Astrocyte of the cerebellum (primary cell): ENCODE results near the gene XPO4.
A peak's percentile ranks its signal among the peaks of the same experiment; 100 is the strongest.
"Not testable (repeated sequence)": the region's sequence is repeated elsewhere in the genome, so short reads cannot be mapped to it uniquely, and the experiment has no call there.

Source experiments
- DNase-seq: peaks from one replicate; pipeline ENCODE4 v3.0.0-alpha.2; 2011; ENCODE audit warnings: low read depth
- H3K4me3 ChIP-seq: 2 replicates; pipeline ENCODE4 v1.5.1; 2011; ENCODE audit warnings: mild to moderate bottlenecking, low read depth, low read length, moderate library complexity
- in situ Hi-C: cut with HindIII; loops from 2 replicates; pipeline ENCODE4 v1.10.0; 2017; ENCODE audit warnings: low sequenced_read_pairs
- TF ChIP-seq, protein P1 (sequence below): IDR thresholded peaks from 2 replicates; pipeline ENCODE4 v1.5.1; 2012; ENCODE audit warnings: low read length, low read depth, moderate library complexity, mild to moderate bottlenecking; ENCODE audit errors: missing control alignments

The XPO4 gene

DNA sequence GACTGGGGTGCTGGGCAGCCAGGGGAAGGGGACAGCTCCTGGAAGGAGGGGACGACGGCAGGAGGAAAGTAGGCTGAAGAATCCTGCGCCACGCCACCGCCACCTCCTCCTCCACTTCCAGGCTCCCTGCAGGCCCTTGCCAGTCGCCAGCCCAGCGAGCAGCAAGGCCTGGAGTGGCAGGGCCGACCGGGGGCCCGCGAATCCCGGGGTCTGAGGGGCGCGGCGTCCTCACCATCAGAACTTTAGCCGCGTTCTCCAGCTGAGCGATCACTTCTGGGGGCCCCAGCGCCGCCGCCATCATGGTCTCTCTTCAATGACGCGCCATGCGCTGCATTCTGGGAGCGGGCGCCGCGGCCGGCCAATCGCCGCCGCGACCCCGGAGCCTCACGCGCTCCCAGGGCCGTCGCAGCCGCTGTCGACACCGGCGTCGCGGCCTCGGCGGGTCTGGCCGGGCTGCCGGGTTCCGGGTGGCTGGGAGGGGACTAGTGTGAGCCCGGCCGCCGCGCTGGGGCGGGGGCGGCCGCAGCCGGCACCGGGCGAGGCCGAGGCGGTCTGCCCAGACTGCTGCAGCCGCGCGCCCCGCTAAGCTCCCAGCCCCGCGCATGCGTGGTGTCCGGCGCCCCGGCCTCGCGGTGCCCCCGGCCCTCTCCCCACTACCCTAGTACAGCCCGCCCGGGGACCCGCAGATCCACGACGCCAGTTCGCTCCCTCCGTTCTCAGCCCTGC, at the start of gene XPO4:
Gene XPO4, minus strand, starts transcription at position 309 of the 726 bp plus-strand sequence. Its CDS starts 8 bp downstream, at position 301.
- in situ Hi-C loops: no loop called here
- H3K4me3 ChIP-seq: peak within 1 kb of the TSS; percentile 99
- TF ChIP-seq, protein P1, sequence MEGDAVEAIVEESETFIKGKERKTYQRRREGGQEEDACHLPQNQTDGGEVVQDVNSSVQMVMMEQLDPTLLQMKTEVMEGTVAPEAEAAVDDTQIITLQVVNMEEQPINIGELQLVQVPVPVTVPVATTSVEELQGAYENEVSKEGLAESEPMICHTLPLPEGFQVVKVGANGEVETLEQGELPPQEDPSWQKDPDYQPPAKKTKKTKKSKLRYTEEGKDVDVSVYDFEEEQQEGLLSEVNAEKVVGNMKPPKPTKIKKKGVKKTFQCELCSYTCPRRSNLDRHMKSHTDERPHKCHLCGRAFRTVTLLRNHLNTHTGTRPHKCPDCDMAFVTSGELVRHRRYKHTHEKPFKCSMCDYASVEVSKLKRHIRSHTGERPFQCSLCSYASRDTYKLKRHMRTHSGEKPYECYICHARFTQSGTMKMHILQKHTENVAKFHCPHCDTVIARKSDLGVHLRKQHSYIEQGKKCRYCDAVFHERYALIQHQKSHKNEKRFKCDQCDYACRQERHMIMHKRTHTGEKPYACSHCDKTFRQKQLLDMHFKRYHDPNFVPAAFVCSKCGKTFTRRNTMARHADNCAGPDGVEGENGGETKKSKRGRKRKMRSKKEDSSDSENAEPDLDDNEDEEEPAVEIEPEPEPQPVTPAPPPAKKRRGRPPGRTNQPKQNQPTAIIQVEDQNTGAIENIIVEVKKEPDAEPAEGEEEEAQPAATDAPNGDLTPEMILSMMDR: no peak
- DNase-seq: peak; percentile 23

DNA sequence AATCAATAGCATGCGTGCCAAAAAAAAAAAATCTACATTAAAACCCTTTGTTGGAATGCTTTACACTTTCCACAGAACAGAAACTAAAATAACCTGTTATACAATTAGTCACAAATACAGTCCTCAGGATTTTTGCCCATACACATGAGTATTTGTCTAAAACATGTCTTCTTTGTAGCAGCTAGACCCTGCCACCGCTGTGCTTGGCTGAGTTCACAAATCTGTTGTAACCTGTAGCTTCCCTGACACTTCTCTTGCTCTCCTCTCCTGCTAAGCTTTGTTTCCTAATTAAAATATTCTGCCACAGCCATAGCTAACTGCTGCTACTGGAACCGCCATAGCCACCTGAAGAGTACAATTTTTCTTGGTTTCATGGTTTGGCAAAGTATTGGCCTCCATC, 45.5 kb upstream of the XPO4 start:
- in situ Hi-C loops, DNase-seq, H3K4me3 ChIP-seq: not testable (repeated sequence)

DNA sequence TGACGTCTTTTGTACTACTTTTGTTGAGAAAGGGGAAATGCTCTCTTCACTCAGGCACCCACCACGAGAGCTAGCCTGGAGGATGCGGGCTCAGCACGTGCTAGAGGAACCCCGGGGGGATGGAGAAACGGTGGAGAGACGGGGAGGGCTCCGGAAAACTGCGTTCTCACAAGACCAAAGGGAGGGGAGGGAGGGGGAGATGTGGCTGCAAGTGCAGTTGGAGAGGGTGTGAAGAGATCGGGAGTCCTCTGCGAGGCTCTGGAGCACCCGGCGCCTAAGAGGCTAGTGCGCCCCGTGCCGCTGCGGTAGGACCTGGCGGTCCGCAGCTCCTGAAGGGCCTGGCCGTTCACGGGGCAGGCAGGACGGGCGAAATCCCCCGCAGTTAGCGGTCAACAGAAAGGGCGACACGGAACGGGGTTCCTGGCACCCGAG, 43.4 kb upstream of the XPO4 start:
- in situ Hi-C loops: no loop called here
- DNase-seq: no peak
- peak overlapping the region; percentile 22 for H3K4me3 ChIP-seq
- TF ChIP-seq, protein P1: no peak

DNA sequence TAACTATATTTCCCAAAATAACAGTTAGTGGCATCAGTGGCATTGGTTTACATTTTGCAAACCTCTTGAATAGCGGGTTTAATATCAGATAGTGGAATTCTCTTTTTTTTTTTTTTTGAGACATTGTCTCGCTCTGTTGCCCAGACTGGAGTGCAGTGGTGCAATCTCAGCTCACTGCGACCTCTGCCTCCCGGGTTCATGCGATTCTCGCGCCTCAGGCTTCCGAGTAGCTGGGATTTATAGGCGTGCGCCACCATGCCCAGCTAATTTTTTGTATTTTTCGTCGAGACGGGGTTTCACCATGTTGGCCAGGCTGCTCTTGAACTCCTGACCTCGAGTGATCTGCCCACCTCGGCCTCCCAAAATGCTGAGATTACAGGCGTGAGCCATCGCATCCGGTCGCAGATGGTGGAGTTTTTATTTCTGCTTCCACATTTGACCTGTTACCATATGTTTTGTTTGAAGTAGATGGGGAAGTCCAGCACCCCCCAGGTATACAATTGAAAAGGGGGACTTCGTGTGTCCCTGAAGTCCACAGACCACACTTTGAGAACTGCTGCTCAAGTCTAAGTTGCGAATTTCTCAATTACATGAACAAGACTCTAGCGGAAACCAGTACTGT, 40.5 kb upstream of the XPO4 start:
- DNase-seq: no peak
- in situ Hi-C loops: no loop called here
- no peak overlapping the region for H3K4me3 ChIP-seq
- TF ChIP-seq, protein P1: no peak

DNA sequence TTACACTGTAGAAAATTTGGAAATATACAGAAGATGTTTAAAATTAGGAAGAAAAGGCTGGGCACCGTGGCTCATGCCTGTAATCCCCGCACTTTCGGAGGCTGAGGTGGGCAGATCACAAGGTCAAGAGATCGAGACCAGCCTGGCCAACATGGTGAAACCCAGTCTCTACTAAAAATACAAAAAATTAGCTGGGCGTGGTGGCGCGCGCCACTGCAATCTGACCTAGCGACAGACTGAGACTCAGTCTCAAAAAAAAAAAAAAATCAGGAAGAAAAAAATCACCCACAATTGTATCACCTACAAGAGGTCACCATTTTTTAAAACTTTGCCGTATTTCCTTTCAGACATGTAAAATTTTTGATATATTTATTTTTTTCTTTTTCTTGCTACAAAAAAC, 38.0 kb upstream of the XPO4 start:
- DNase-seq, H3K4me3 ChIP-seq, in situ Hi-C loops: not testable (repeated sequence)

DNA sequence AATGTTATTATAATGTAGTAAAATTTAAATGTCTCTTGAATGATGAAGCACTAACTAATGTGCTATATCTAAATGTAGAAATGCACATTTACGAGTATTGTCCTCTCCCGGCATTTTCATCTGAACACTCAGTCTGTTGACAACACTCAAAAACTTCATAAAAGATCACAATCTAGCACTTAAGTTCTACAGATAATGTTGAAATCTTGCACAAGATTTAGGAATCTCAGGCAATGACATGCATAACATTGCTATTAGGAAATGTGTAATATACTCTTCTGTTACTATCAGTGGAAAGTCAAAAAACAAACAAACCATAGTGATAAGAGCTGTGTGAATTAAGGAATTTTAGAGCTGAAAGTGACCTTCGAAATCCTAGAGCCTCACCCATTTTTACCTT, 37.5 kb upstream of the XPO4 start:
- in situ Hi-C loops: no loop called here
- no peak for DNase-seq
- TF ChIP-seq, protein P1: no peak
- H3K4me3 ChIP-seq: no peak overlapping the region

DNA sequence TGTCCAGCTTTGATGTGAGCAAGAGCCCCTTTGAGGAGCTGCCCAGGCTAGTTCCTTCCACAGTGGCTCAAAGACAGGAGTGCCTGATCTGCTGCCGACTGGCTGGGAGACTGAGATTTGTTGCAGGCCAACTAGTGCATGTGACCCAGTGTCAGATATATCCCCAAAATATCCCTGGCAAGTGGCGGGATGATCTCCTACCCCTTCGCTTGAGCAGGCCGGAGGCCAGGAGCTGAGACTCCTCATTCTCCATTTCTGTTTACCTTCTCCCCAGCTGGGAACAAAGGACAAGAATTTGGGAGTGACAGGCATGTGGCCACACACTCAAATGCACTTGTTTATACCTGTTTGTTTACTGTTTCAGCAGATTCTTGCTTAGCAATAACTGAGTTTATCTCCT, 37.1 kb upstream of the XPO4 start:
- in situ Hi-C loops: no loop called here
- DNase-seq: no peak
- H3K4me3 ChIP-seq: no peak overlapping the region
- TF ChIP-seq, protein P1: no peak

DNA sequence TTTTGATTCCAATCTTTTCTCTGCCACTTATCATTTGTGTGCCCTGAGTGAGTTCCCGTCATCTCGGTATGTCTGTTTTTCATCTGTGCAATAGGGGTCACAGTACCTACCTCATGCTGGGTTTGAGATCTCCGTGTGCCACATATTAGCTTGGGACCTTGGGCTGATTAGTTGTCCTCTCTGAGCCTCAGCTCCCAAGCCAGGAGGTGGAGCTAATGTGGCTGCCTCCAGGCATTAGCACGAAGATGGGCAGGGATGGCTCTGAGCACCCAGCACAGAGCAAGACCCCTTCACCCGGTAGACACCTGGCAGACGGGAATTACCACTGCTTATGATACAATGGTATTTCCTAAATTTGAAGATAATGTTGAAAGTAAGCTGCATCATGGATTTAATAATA, 35.8 kb upstream of the XPO4 start:
- no peak for DNase-seq
- in situ Hi-C loops: no loop called here
- H3K4me3 ChIP-seq: no peak overlapping the region
- TF ChIP-seq, protein P1: no peak
